Lung microvascular endothelial cell (primary cell): ENCODE results near the gene ZNF614. TPM values are rescaled to one million over a fixed set of nuclear protein-coding genes. Genes with fewer than 3 reads are reported as not detected.
"Not testable (repeated sequence)": the region's sequence is repeated elsewhere in the genome, so short reads cannot be mapped to it uniquely, and the experiment has no call there.

ENCODE experiments used
- DNase-seq, 2 donors: peaks; one replicate each; pipeline versions ENCODE4 v3.0.0 to v3.0.0-alpha.2; 2010; ENCODE audit warnings: low read depth in 2 of 2
- total RNA-seq: library from RNA; depleted of rRNA; stranded (reverse); fragments of >200 nt; gene quantifications from 2 replicates; pipeline ENCODE4 v1.2.1, GENCODE V29; 2014

The ZNF614 gene
- total RNA-seq = 7.0 and 7.5 TPM in 2 replicates

DNA sequence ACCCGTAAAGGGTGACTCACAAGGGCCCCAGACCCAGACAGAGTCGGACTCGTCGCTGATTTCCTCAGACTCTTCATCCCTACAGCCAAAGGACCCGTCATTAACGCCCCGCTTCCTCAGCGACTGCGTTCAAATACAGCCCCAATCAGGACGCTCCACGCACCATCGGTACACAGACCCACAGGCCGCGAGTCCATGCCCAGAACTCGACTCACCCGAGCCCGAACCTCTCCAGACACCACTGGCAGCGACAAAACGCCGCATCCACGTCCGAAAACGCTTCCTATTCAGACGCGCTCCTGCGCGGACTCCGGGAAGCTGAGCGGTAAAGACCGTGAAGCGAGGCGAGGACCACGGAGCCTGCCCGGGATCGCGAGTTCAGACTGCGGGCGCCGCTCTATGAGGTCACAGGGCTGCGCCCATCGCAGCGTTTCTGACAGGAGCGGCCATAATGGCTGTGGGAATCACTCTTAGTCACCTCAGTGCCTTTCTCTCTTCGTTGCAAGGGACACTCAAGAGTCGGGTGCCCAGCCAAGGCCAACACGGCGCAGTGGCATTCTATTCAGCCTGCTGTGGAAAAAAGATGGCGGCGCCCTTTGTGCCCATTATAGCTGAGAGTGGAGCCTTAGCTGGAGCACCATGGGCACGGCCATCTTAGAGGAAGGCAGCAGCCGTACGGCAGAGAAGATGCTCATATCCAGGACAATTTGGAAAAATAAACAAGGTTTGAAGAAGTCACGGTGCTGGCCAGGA is at the start of gene ZNF614:
Gene ZNF614 (minus strand): TSS at position 353 of the 753 bp plus-strand sequence. CDS start 2,634 bp downstream, outside the sequence.
- peak; percentile 89 to 92 for DNase-seq

DNA sequence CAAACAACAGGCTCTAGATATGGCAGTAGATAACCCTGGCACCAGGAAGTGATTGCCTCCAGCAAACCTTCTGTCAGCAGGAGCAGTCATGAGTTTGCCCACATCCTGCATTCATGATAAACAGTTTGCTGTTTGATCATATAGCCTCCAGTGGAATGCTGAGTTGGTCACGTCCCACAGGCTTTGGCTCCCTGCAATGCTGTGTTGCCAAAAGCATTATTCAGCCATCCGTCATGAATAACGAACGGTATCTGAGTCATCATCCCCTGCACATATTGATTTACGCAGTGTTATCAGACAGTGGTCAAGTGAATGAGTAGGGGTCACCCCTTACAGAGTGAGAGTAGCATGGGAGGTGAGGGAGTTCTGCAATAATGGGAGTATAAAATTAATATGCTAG is 42.3 kb upstream of the ZNF614 start:
- peak in 1 of 2 donors; percentile 9 for DNase-seq

DNA sequence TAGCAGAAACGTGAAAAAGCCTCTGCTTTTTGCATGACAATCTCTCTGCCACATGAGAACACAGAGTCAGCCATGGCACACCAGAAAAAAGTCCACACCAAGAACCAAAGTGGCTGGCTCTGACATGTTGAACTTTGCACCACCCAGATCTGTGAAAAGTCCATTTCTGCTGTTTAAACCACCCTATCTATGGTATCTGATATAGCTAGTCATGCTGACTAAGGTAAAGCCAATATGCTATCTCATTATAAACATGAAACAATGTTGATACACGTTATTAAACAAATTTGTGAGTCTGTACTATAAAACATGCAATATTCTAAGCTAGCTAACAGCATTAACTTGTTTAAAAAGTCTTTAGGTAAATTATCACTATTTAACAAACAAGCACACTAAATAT is 41.5 kb upstream of the ZNF614 start:
- no peak for DNase-seq

DNA sequence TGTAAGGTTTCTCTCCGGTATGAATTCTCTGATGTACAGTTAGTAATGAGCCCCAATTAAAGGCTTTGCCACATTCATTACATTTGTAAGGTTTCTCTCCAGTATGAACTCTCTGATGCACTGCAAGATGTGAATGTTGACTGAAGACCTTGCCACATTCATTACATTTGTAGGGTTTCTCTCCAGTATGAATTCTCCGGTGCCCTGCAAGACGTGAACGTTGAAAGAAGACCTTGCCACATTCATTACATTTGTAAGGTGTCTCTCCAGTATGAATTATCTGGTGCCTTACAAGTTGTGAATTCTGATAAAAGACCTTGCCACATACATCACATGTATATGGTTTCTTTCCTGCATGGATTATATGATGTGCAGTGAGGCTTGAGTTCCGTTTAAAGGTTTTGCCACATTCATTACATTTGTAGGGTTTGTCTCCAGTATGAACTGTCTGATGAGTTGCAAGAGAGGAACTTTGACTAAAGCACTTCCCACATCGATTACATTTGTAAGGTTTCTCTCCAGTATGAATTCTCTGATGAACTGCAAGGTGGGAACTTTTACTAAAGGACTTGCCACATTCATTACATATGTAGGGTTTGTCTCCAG is 38.2 kb upstream of the ZNF614 start:
- DNase-seq = no peak

GRCh38 chr19:52065399-52065798 is 37.2 kb upstream of the ZNF614 start:
- no peak for DNase-seq

DNA sequence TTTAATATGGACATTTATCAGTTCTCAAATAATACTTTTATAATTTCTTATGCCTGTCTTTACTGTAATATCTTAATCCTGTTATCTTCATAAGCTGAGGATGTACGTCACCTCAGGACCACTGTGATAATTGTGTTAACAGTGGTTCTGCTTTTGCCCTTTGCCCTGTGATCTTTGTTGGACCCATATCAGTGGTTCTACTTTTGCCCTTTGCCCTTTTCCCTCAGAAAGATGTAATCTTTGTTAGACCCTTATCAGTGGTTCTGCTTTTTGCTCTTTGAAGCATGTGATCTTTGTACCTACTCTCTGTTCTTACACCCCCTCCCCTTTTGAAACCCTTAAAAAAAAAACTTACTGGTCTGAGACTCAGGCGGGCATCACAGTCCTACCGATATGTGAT is 28.3 kb upstream of the ZNF614 start:
- DNase-seq = not testable (repeated sequence)

DNA sequence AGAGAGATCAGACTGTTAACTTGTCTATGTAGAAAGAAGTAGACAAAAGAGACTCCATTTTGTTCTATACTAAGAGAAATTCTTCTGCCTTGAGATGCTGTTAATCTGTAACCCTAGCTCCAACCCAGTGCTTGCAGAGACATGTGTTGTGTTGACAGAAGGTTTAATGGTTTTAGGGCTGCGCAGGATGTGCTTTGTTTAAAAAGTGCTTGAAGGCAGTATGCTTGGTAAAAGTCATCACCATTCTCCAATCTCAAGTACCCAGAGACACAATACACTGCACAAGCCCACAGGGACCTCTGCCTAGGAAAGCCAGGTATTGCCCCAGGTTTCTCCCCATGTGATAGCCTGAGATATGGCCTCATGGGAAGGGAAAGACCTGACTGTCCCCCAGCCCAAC is 23.6 kb upstream of the ZNF614 start:
- DNase-seq = not testable (repeated sequence)

- peak; percentile 90 to 94 for DNase-seq
Measured at GRCh38 chr19:52048555-52049501, 20.6 kb upstream of the ZNF614 start, which contains the start of gene ZNF432. Gene ZNF432 (minus strand): TSS chr19:52048838. CDS start chr19:52046868, 1,970 bp downstream.

DNA sequence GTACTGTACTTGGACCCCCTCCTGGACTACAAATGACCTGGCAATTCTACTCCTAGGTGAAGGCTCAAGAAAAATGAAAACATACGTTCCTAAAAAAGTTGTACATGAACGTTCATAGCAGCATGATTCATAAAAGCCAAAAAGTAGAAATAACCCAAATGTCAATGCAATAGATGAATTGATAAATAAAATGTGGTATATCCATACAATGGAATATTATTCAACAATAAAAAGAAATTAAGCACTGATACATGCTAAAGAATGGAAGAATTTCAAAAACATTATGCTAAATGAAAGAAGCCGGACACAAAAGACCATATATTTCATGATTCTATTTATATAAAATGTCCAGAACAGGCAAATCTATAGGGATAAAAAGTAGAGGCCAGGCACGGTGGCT is 11.0 kb upstream of the ZNF614 start:
- no peak for DNase-seq

GRCh38 chr19:52034051-52034728 is 6.0 kb upstream of the ZNF614 start:
- DNase-seq = peak; percentile 3 to 17

DNA sequence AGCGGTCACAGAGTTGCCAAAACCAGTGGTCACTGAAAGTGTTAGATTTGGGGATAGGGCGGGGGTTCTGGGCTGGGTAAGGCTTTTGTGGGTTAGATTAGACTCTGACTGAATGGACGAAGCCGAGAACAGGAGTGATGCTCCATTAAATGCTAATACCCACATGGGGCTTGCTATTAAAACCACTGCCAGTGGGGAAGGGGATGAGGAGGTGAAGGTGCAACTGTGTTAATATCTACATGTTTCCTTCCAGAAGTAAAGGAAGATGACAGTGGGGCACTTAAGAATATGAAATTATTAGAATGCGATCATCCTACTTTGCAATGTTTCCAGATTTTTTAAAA is 573 bp upstream of the ZNF614 start:
- DNase-seq = no peak

- DNase-seq = not testable (repeated sequence)
Measured at GRCh38 chr19:52026255-52026990, 1.8 kb downstream of the ZNF614 start.

DNA sequence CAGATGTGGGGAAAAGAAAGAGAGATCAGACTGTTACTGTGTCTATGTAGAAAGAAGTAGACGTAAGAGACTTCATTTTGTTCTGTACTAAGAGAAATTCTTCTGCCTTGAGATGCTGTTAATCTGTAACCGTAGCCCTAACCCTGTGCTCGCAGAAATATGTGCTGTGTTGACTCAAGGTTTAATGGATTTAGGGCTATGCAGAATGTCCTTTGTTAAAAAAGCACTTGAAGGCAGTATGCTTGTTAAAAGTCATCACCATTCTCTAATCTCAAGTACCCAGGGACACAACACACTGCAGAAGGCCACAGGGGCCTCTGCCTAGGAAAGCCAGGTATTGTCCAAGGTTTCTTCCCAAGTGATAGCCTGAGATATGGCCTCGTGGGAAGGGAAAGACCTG is 3.7 kb downstream of the ZNF614 start:
- not testable (repeated sequence) for DNase-seq

- DNase-seq = no peak
Measured at GRCh38 chr19:52022193-52022592, 6.0 kb downstream of the ZNF614 start.

GRCh38 chr19:52020506-52020905 is 7.7 kb downstream of the ZNF614 start:
- DNase-seq = no peak

GRCh38 chr19:52010674-52011073 is 17.5 kb downstream of the ZNF614 start:
- DNase-seq = no peak

DNA sequence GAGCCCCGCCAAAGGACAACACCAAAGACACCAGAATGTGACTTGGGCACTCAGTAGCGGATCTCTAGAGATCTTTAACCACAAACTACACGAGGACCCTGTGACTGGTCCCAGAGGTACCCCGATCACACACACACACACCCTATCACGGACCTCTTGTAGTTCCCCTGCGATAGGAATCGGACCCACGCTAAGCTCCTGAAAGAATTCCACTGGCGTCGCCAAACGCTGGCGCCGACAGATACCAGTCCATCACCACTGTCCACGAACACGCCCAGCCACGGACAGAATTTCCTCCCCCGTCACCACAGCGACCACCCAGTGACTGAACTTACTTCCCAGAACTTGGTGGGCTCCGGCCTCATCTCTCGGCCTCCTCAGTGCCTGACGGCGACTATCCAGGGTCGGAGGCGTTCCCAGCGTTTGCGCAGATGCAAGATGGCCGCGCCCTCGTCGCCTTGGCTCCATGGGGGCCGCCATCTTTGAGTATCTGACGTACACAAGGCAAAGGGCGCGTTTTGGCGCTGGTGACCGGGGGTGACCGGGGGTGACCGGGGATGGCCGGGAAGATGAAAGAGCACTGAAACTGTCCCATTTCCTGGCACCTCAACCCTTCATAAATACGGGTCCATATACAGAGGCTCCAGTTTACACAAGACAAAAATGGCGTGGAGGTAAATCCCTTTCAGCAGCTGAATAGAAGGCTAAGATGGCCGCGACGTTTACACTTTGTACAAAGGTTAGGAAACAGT is 20.2 kb downstream of the ZNF614 start, which contains the start of gene ZNF615:
Gene ZNF615 (minus strand): TSS at position 406 of the 752 bp plus-strand sequence. CDS start 4,500 bp downstream, outside the sequence.
- peak; percentile 89 to 91 for DNase-seq

- DNase-seq = no peak
Measured at GRCh38 chr19:52007451-52007805, 20.8 kb downstream of the ZNF614 start.

DNA sequence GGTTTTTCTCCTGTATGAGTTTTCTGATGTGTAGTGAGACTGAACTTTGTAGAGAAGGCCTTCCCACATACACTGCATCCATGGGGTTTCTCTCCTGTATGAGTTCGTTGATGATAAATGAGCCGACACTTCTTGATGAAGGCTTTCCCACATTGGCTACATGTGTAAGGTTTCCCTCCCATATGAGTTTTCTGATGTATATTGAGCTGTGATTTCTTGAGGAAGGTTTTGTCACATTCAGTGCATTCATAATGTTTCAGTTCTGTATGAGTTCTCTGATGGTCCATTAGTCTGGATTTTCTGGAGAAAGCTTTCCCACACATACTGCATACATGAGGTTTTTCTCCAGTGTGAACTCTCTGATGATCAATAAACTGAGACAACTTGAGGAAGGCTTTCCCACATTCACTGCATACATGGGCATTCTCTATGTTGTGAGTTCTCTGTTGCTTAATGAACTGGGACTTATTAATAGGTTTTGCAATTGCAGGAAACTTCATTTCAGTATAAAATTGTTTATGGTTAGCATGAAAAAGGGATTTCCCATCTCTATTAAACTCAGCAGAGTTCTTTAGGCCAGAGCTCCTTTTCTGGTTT is 34.0 kb downstream of the ZNF614 start:
- DNase-seq = no peak
